Endothelial cell of umbilical vein (primary cell): Measurements from ENCODE around the gene CFAP99. TPM values are rescaled to one million over a fixed set of nuclear protein-coding genes. Genes with fewer than 3 reads are reported as not detected.

Experiments
- BruUV-seq: library from RNA; stranded (reverse); fragments of 400-500 nt; replicated peaks from 2 replicates; lab custom pipeline; 2021; lab: Mats Ljungman, UMichigan
- CTCF ChIA-PET: fragments of 300-600, 350-600 bp; sonication (Branson Sonifier 250); formaldehyde crosslinking; loops from one replicate; lab custom pipeline; 2021; ENCODE audit warnings: antibody characterized with exemption, inconsistent platforms; lab: Charles Lee
- POLR2A ChIA-PET: fragments of 300-600, 350-600 bp; sonication (Branson Sonifier 250); formaldehyde crosslinking; loops from one replicate; lab custom pipeline; 2021; ENCODE audit warnings: antibody characterized with exemption, inconsistent platforms; lab: Charles Lee
- DNase-seq: peaks from one replicate; pipeline ENCODE4 v3.0.0-alpha.2; 2011; ENCODE audit warnings: low read depth, low spot score
- FAIRE-seq: peaks from 2 replicates; lab custom pipeline; 2011; peaks lifted over from hg19 to GRCh38; lab: Jason Lieb, UNC
- H2AFZ ChIP-seq: 2 replicates; pipeline ENCODE4 v1.6.0; 2012; ENCODE audit warnings: low read depth, low read length, control low read depth, inconsistent platforms
- H3K27ac ChIP-seq: 2 replicates; pipeline ENCODE4 v1.5.1; 2011; ENCODE audit warnings: low read depth, mild to moderate bottlenecking, control low read depth, low read length, moderate library complexity; ENCODE audit not compliant: insufficient read depth
- H3K27me3 ChIP-seq, 2 experiments: 2 replicates each; pipeline versions ENCODE4 v1.6.0 to v1.6.1; 2011; ENCODE audit warnings: low read length in 2 of 2, mixed read lengths in 1 of 2; ENCODE audit not compliant: control insufficient read depth in 2 of 2, insufficient read depth in 2 of 2
- H3K36me3 ChIP-seq, 2 experiments: 2 replicates in 1 of 2; 3 replicates in 1 of 2; pipeline ENCODE4 v1.5.1; 2011; ENCODE audit warnings: low read length in 2 of 2, mild to moderate bottlenecking in 1 of 2, moderate library complexity in 1 of 2; ENCODE audit not compliant: control insufficient read depth in 2 of 2, insufficient read depth in 2 of 2; ENCODE audit errors: extremely low read depth in 1 of 2
- H3K4me1 ChIP-seq: 3 replicates; pipeline ENCODE4 v1.5.1; 2011; ENCODE audit warnings: mild to moderate bottlenecking, low read length; ENCODE audit not compliant: control insufficient read depth, insufficient read depth; ENCODE audit errors: extremely low read depth
- H3K4me2 ChIP-seq: 2 replicates; pipeline ENCODE4 v1.6.1; 2011; ENCODE audit warnings: low read length, control low read depth, mixed read lengths; ENCODE audit not compliant: insufficient read depth
- H3K4me3 ChIP-seq, 3 experiments: fragments of 200-600 bp in 1 of 3; sonication (generic), shearing (Covaris generic) in 1 of 3; replicated peaks in 1 of 3; 2 replicates each; pipeline ENCODE4 v1.5.1; 2011 to 2016; ENCODE audit warnings: control low read depth in 3 of 3, low read length in 3 of 3, mild to moderate bottlenecking in 2 of 3, inconsistent platforms in 1 of 3, low read depth in 1 of 3, moderate library complexity in 1 of 3; ENCODE audit not compliant: insufficient read depth in 1 of 3
- H3K79me2 ChIP-seq: 2 replicates; pipeline ENCODE4 v1.6.0; 2012; ENCODE audit warnings: low read length, inconsistent platforms; ENCODE audit not compliant: control insufficient read depth, insufficient read depth
- H3K9ac ChIP-seq: replicated peaks from 2 replicates; pipeline ENCODE3; 2011; ENCODE audit warnings: low read length, control low read depth; ENCODE audit not compliant: insufficient read depth; ENCODE audit errors: extremely low read depth
- H3K9me1 ChIP-seq: replicated peaks from 3 replicates; pipeline ENCODE4 v1.6.0; 2011; ENCODE audit warnings: mild to moderate bottlenecking, low read length; ENCODE audit not compliant: control insufficient read depth, insufficient read depth; ENCODE audit errors: extremely low read depth
- H3K9me3 ChIP-seq: replicated peaks from 2 replicates; pipeline ENCODE4 v1.5.1; 2012; ENCODE audit warnings: low read length, inconsistent platforms; ENCODE audit not compliant: control insufficient read depth, insufficient read depth
- H4K20me1 ChIP-seq: replicated peaks from 2 replicates; pipeline ENCODE3; 2011; ENCODE audit warnings: mild to moderate bottlenecking, low read length; ENCODE audit not compliant: control insufficient read depth, insufficient read depth; ENCODE audit errors: extremely low read depth
- CTCF ChIP-seq, 2 donors: IDR thresholded peaks; 1 replicate in 1 of 2; 2 replicates in 1 of 2; pipeline ENCODE4 v1.5.1; 2011; ENCODE audit warnings: low read length in 2 of 2, mild to moderate bottlenecking in 2 of 2, moderate library complexity in 2 of 2, control low read depth in 1 of 2, inconsistent platforms in 1 of 2, low read depth in 1 of 2; ENCODE audit not compliant: insufficient read depth in 1 of 2; ENCODE audit errors: extremely low read depth in 1 of 2
- EZH2 ChIP-seq: IDR thresholded peaks from 2 replicates; pipeline ENCODE4 v1.6.1; 2012; ENCODE audit warnings: borderline replicate concordance, low read depth, mild to moderate bottlenecking, moderate library complexity, low read length, inconsistent platforms; ENCODE audit not compliant: severe bottlenecking
- FOS ChIP-seq: IDR thresholded peaks from 2 replicates; pipeline ENCODE4 v1.6.1; 2011; ENCODE audit warnings: mild to moderate bottlenecking, low read length, moderate library complexity, borderline replicate concordance; ENCODE audit not compliant: insufficient read depth
- GATA2 ChIP-seq: IDR thresholded peaks from 2 replicates; pipeline ENCODE4 v1.7.0; 2011; ENCODE audit warnings: low read depth, mild to moderate bottlenecking, moderate library complexity, mixed read lengths, low read length; ENCODE audit not compliant: insufficient read length, insufficient read depth
- JUN ChIP-seq: IDR thresholded peaks from 2 replicates; pipeline ENCODE4 v1.6.1; 2011; ENCODE audit warnings: borderline replicate concordance, low read depth; ENCODE audit not compliant: insufficient read length, insufficient read depth
- MAX ChIP-seq: IDR thresholded peaks from 2 replicates; pipeline ENCODE4 v1.6.1; 2011; ENCODE audit not compliant: insufficient read depth, insufficient read length
- MYC ChIP-seq: IDR thresholded peaks from one replicate; pipeline ENCODE4 v1.6.1; 2011; ENCODE audit warnings: mild to moderate bottlenecking, low read depth, low read length
- POLR2A ChIP-seq: IDR thresholded peaks from 2 replicates; pipeline ENCODE4 v1.6.1; 2012; ENCODE audit warnings: low read depth, mild to moderate bottlenecking, control low read depth, low read length
- POLR2AphosphoS5 ChIP-seq: IDR thresholded peaks from 2 replicates; pipeline ENCODE4 v1.6.1; 2012; ENCODE audit warnings: low read depth, mild to moderate bottlenecking, control low read depth, low read length, moderate library complexity; ENCODE audit not compliant: insufficient read depth
- dilution Hi-C: fragments of 300-500 bp; cut with MboI; formaldehyde crosslinking; loops from one replicate; pipeline ENCODE4 v1.15.0; 2019; ENCODE audit warnings: low sequenced_read_pairs; ENCODE audit not compliant: extremely low pct_ligation_motif_present
- intact Hi-C: fragments of 100-400 bp; cut with micrococcal nuclease; formaldehyde crosslinking; loops from one replicate; pipeline ENCODE4 v1.10.0; 2022
- polyA plus RNA-seq, 4 experiments: library from polyadenylated mRNA; depleted of rRNA in 3 of 4; stranded (reverse) in 3 of 4; unstranded in 1 of 4; fragments of >200 nt; gene quantifications; 2 replicates each; pipeline versions ENCODE4 v1.2.1 to v1.2.3, GENCODE V29; 2011 to 2012; ENCODE audit warnings: missing spikeins in 1 of 4
- total RNA-seq: library from RNA; stranded (reverse); gene quantifications from 2 replicates; pipeline ENCODE4 v1.2.3, GENCODE V29; 2021

The CFAP99 gene
- total and polyA plus RNA-seq, 2 donors (not counting 3 experiments of a cell fraction or from before 2014, with no cell fraction given) = 0.03 TPM; not detected in 1

- no peaks in the 10 kb centered on the region for H3K36me3 ChIP-seq
- H3K27me3 ChIP-seq = no peaks in the 10 kb centered on the region
- no peaks in the 10 kb centered on the region for H3K4me1 ChIP-seq
- BruUV-seq = no TSS peak
- TF ChIP-seq FOS (no peak), GATA2 (no peak), CTCF (IDR thresholded peaks at IDR 0.05; ENCODE audit: extremely low read depth in 1 of 2, insufficient read depth in 1 of 2, low read depth in 1 of 2, low read length in 2 of 2) (no peak), MYC (no peak), MAX (no peak), JUN (no peak), POLR2AphosphoS5 (no peak), POLR2A (no peak), EZH2 (no peak)
- dilution Hi-C loops (no loop called here), intact Hi-C loops (no loop called here)
- POLR2A ChIA-PET = no interaction called here
- no peak overlapping the region for H3K4me3 ChIP-seq
- no peaks in the 10 kb centered on the region for H4K20me1 ChIP-seq
- no peak for FAIRE-seq
- no peaks in the 10 kb centered on the region for H3K79me2 ChIP-seq
- no peak overlapping the region for H3K4me2 ChIP-seq
- H2AFZ ChIP-seq = no peak overlapping the region
- CTCF ChIA-PET = no interaction called here
- no peak overlapping the region for H3K9ac ChIP-seq
- no peaks in the 10 kb centered on the region for H3K9me1 ChIP-seq
- H3K27ac ChIP-seq = no peak overlapping the region
- no peaks in the 10 kb centered on the region for H3K9me3 ChIP-seq
- DNase-seq = no peak
Measured at GRCh38 chr4:2375427-2375826, 43.3 kb upstream of the CFAP99 start.
